HG02981 (cell line): ENCODE results near the gene ACSF3.

Source experiments
- ATAC-seq: cut with Tn5 transposase; IDR thresholded peaks from one replicate; pipeline ENCODE4 v1.9.1; 2021; ENCODE audit warnings: mild to moderate bottlenecking, moderate library complexity; ENCODE audit not compliant: unreplicated experiment

The ACSF3 gene

DNA sequence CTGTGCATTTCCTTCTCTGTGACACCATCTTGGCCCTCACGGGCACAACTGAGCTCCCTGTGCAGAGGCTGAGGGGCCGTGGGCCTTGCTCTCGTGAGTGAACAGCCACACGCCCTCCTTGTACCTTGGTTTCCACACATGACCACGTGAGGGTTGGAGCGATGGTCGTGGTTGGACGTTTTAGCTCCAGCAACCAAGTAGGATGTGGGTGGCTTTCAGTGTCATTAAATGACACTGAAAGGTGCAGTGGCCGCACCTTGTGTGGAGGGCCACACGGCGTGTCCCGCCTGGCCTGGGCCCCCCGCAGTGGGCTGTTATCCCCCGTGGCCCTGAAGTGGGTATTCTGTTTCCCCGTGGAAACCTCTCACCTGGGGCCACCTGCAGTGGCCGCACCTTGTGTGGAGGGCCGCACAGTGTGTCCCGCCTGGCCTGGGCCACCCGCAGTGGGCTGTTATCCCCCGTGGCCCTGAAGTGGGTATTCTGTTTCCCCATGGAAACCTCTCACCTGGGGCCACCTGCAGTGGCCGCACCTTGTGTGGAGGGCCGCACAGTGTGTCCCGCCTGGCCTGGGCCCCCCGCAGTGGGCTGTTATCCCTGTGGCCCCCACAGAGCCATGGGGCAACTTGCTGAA is 28.2 kb downstream of the ACSF3 start:
- ATAC-seq = no peak

DNA sequence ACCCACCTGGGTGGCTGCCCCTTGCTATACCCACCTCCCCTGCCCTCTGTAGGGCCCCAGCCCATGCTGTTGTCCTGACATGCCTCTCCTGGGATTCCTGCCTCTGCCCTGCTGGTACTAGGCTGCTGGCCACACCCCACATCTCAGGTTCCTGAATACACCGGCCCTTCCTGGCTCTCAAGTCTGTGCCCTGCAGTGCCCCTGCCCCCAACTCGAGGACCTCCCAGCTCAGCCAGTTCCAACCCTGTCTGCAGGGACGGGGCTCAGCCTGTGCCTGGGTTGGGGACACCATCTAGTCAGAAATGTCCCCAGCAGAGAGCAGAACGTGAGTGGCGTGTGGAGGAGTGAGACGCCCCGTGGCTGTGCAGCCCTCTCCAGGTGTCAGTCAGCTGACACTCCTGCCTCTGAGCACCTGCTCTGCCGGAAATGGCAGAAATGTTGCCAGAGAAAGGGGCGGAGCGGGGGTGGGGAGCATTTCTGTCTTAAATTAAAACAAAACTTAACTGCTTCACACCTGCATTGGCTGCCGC is 28.7 kb downstream of the ACSF3 start:
- no peak for ATAC-seq

DNA sequence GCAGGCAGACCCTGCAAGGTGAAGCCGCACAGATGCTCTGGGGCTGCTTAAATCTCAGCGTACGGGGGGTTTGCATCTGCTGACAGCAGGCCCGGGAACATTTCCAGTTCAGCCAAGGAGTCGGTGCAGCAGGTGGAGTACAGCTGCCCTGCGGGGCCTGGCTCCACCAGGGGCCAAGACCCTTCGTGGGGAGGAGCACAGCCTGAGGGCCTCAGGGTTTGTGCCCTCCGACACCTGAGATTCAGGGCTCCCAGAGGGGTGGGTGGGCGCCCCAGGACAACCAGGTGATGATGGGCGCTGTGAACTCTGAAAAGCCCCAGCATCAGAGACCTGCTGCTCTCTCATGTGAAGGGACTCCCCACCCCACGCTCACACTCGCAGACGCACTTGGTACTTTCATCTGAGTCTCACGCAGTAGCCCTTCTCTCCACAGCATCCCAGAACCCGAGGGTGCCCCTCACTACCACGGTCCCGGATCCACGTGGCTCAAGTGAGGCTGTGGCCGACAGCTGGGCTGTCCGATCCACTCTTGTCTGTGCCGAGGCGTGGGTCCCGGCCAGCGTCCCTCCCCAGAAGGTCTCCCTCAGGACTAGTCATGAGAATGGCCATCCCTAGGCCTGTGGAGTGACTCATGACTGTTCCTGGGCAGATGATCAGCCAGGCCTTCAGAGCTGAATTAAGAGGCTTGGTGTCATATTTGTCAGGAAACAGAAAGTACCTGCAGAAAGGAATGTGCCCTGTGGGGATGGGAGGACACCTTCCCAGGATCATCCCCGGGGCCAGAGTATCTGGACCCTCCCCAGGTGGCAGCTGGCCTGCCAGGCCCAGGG is 29.6 kb downstream of the ACSF3 start:
- ATAC-seq = no peak

DNA sequence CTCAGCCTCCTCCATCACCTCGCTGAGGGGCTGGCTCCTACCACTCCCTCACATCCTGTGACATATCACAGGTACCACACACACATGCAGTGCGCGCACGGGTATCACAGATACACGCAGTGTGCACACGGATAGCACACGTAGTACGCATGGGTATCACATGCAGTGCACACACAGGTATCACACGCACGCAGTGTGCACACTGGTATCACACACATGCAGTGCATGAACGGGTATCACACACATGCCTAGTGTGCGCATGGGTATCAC is 30.1 kb downstream of the ACSF3 start:
- ATAC-seq = no peak

DNA sequence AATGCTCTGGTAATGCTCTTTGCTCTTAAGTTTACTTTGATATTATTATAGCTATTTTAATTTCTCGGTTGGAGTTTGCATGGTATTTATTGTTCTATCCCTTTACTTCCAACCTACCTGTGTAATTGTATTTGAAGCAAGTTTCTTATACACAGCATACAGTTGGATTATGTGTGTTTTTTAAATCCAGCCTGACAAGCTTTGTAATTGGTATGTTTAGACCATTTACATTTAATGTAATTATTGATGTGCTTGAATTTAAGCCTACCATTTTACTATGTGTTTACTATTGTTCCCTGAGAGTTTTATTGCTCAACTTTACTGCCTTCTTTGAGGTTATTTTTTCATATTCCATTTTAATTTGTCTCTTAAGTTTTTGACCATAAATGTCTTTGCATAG is 35.7 kb downstream of the ACSF3 start:
- ATAC-seq = no peak

DNA sequence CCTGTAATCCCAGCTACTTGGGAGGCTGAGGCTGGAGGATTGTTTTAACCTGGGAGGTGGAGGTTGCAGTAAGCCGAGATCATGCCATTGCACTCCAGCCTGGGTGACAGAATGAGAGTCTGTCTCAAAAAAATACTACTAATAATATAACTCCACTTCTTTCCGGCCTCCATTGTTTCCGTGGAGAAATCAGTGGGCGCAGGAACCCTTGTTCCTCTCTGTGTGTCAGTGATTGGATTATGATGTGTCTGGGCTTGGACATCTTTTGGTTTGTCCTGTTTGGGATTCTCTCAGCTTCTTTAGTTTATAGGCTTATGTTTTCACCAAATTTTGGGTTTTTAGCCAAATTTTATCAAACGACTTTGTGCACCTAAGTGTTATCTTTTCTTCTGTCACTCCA is 36.8 kb downstream of the ACSF3 start:
- ATAC-seq = no peak

DNA sequence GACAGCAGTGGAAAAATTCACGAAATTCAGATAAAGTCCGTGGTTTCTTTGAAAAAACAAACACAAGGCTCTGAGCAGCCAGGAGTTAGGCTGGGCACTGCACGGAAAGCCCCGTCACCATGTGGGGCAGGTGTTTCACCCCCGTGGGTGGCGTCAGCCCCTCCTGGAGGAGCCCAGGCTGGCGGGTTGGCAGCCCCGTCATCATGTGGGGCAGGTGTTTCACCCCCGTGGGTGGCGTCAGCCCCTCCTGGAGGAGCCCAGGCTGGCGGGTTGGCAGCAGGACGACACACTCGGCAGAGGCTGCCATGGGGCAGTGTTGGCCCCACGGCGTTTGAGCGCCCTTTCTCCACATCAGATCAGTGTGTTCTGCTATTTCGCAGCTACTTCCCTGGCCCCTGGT is 38.1 kb downstream of the ACSF3 start:
- no peak for ATAC-seq

DNA sequence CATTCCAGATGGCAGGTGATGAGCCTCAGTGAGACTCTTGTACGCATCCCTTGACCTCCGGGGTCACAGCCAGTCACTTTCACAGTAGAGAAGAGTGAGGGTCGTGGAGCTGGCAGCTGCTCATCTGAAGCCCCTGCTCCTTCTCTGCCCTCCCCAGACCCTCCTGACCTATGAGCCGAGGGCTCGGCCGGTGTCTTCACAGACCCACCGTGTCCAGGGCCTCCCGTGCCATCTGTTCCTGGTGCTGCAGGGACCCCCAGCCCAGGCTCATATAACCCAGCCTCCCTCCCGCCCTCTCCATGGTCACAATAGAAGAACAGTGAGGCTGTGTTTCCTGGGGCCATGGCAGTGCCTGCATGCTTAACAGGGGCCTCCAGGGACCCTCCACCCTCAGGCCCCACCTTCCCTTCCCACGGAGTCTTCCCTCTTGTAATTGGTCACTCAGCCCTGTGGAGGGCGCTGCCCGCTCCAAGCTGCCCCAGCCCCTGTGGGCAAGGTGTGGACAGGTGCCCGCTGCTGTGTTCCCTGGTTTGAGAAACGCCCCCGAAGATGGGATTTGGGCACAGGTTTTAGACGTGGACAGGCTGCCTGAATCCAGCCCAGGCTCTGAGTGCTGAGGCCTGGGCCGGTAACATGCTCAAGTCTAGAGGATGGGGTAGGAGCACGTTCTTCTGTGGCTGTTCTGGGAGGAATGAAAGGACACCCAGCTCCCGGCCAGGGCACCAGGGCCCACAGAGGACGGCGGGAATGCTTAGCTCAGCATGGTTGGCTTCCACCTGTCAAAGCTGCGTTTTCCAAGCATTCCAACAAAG is 38.7 kb downstream of the ACSF3 start:
- no peak for ATAC-seq

DNA sequence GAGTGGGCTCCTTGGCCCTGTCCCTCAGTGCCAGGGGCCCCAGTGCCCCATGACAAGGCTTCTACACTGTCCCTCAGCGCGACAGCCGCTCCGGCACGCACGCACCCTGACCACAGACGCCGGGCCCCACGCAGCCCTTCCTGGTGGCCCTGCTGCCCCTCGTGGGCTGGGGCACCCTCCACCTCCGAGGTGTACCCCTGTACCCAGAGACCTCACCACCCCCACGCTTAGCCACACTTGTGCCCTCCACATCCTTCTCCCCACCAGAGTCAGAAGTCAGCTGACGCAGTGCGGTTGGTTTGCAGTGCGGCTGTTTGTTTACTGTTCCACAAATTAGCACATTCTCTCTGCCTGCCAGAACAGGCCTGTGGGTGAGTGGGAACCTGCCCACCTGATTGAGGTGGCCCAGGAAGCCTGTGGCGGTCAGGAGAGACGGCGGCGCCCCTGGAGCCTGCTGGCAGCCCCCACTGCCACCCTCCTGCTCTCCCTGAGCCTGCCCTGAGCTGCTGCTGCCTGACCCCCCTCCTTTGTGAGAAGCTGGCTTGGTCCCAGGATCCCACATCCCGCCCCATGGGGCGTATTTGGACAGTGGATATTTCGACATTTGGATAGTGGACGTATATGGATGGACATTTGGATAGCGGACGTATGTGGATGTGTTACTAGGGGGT is 39.9 kb downstream of the ACSF3 start:
- no peak for ATAC-seq

DNA sequence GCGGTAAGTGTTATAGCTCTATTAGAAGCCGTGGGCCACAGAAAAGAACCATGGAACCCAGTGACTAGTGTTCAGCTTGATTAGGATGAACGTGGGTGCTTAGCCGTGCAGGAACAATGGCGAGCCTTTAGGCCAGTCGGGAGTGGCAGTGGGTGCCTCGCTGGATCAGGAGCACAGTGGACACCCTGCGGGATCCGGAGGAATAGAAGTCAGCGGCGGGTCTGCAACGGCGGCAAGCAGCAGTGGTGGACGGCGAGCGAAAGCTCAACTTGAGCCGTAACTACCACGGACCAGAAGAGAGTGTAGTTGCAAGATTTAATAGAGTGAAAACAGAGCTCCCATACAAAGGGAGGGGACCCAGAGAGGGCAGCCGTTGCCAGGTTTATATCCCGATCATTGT is 40.6 kb downstream of the ACSF3 start:
- no peak for ATAC-seq

DNA sequence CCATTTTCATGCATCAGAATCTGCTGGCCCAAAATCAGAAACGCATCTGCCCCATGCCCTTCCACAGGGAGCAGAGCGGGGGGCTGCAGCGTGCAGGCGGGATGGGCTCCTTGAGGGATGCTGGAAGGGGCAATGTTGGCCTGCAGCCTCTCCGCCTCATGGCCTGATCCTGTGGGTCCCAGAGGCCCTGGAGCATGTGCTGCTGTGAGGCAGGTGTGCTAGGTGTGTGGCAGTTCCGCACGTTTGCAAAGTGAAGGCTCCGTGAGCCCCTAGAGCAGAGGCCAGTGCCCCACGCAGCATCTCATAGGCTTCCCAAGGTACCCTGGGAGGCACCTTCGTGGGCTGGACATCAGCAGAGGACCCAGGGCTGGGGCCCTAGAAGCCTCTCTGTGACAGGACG is 41.5 kb downstream of the ACSF3 start:
- ATAC-seq = no peak

DNA sequence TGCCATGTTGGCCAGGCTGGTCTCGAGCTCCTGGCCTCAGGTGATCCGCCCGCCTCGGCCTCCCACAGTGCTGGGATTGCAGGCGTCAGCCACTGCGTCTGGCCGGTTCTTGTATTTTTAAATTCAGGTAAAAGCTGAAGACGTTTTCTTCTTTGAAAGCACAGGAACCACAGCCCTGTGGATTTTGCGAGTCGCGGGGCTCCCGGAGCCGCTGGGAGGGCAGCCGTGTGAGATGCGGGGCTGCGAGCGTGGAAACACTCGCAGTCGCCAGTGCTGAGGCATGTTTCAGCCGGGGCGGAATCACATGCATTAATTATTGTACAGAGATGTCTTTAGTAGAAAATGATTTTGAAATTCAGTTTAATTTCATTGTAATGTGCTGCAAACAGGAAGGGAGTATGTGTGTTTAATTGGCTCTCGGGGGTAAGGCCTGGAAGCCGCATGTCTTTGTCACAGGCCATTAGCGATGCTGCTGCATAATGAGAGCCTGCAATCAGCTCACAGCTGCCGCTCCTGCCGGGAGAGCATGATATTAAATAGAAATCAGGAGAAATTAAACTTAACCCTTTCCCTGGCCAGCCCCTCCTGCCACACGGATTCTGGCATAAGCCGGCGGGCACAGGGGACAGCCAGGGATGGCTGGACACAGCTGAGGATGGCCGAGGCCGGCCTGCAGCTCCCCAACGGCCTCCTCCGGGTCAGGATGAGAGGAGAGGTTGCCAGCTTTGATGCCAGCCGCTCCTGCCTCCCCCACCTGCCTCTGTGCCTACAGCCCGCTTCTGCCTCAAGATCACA is 42.5 kb downstream of the ACSF3 start:
- ATAC-seq = no peak

DNA sequence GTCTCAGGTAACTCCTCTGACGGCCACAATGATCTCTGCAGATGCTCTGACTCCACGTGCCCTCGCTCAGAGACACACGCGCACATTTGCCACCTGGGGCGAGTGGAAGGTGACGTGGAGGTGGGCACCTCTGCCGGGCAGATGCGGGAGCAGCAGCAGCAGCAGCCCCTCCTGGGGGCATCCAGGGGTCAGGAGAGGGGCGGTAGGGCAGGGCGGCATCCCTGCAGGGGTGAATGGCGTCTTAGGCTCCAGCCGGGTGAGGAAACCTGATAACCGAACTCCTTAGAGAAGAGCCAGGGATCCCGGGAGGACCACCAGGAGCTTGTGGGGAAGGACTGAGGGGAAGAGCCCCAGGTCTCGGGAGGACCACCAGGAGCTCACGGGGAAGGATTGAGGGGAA is 43.3 kb downstream of the ACSF3 start:
- ATAC-seq = no peak

DNA sequence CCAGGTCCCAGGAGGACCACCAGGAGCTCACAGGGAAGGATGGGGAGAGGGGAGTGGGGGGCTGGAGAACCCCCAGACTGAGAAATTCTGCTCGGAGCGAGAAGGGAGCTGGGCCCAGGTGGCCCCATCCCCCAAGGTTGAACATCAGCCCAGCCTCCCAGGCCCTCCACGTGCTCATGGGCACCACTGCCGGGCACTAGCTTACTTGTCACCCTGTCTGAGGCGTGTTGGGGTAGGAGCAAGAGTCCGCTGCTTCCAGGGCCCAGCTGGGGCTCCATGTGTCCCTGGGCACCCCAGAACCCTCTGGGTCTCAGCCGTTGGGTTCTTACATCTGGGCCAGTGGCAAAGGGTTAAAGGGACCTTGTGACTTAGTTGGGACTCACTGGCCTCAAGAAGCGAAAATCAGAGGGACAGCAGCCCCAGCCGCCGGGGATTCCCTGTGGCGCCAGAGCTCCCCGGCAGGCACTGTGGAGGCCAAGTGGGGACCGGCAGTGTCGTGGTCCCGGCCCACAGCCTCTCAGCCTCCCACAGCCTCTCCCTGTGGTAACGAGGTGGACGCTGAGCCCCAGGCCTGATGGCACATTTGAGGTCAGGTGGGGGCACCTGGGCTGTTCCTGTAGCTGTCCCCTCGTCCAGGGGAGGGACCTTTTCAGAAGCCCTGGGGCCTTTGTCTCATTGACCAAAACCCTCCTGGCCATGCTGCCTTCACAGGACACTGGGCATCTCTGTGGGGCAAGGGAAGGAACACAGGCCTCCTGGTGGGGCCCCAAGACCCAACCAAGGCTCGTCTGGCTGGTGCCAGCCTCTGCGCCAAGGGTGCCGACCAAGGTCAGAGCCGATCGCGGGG is 44.2 kb downstream of the ACSF3 start:
- no peak for ATAC-seq

DNA sequence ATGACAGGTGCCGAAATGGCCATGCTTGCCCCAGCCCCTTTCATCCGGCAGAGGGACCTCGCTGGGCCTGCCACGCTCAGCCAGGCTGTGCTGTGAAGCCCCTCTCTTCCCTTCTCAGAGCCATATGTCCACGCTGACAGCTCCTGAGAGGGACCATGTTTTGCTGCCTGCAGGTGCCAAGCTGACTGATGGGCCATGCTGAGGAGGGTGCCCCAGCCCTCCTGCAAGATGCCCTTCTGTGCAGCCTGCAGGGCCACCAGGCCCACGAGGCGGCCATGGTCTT is 44.8 kb downstream of the ACSF3 start:
- ATAC-seq = no peak

DNA sequence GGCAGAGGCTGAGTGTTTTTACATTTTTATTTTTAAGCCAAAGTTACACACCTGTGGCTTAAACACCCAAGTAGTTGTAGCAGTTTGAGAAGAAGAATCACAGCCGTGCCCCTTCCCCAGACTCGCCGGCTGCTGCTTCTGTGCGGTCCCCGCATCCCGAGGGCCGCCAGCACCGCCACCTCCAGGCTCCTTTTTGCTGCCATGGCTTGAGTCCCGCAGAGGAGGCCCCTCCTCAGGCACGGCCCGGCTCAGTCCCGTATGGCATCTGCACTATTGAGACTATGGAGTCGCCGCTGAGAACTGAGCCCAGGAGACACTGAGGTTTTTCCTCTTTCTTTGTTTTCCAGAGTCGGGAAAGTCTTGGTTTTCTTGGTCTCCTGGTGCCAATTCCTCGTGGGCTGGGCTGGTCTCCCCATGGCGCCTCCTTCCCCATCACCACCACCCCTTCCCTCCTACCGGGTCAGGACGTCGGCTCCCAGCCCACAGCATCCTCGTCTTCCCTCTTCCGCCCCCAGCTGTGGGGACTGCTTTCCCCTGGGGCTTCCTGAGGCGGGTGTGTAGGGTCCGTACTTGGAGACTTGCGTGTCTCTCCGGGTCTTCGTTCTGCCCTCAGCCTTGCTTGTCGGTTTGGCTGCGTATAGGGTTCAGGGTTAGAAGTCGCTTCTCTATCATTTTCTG is 45.3 kb downstream of the ACSF3 start:
- ATAC-seq = no peak

DNA sequence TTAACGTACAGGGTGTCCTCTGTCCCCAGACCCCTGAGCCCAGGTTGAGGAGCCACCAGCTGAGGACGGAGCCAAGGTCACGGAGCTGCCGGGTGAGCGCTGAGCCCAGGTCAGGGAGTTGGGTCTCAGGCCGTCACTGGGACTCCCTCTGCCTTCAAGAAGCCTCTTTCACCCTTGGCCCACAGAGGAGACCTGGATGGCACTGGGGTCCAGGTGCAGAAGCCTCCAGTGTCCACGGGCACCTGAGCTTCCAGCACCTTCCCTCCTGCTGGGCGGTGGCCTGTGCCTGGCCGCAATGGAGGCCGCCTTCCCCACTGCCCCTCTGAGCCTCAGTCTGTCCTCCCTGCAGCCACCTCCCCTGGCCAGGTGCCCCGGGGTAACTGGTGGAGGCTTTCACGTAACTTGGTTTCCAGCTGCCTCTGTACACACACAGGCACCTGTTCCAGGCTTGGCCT is 46.3 kb downstream of the ACSF3 start:
- no peak for ATAC-seq

DNA sequence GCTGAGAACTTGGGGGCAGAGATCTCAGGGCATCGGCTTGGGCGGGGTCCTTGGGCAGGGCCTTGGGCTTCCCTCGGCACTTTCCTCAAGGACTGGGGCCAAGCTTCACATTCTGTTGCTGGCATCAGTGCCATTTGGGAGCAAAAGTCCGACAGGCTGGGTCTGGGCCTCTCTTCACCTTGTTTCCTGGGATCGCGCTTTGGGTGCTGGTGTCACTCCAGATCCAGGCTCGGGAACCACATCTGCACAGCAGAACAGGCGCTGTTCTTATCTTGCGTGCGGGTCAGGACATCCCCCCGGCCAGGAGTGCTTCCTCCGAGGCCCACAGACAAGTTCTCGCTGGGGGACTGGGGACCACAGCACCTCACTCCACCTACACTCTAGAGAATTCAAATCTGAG is 46.7 kb downstream of the ACSF3 start:
- ATAC-seq = no peak
